Endodermal cell (in vitro differentiated cells): ENCODE data around the gene HECTD2. TPM values are rescaled to one million over a fixed set of nuclear protein-coding genes. Genes with fewer than 3 reads are reported as not detected.

ENCODE experiments used
- DNase-seq: peaks from one replicate; pipeline ENCODE4 v3.0.0-alpha.2; 2017
- H3K27ac ChIP-seq: 2 replicates; pipeline ENCODE4 v1.5.1; 2013; ENCODE audit warnings: mild to moderate bottlenecking, low read depth, low read length, moderate library complexity
- H3K27me3 ChIP-seq: 2 replicates; pipeline ENCODE4 v1.6.1; 2013; ENCODE audit warnings: mild to moderate bottlenecking, low read length, moderate library complexity; ENCODE audit not compliant: insufficient read depth, control insufficient read depth, poor library complexity, severe bottlenecking
- H3K36me3 ChIP-seq: 2 replicates; pipeline ENCODE4 v1.7.0; 2013; ENCODE audit warnings: mild to moderate bottlenecking, low read length, moderate library complexity; ENCODE audit not compliant: control insufficient read depth, insufficient read depth
- H3K4me1 ChIP-seq: one replicate; pipeline ENCODE4 v1.7.0; 2013; ENCODE audit warnings: low read length; ENCODE audit not compliant: control insufficient read depth, insufficient read depth
- H3K4me3 ChIP-seq: 2 replicates; pipeline ENCODE4 v1.5.1; 2013; ENCODE audit warnings: mild to moderate bottlenecking, low read length, moderate library complexity
- H3K9ac ChIP-seq: 2 replicates; pipeline ENCODE4 v1.6.1; 2013; ENCODE audit warnings: mild to moderate bottlenecking, low read length, moderate library complexity; ENCODE audit not compliant: poor library complexity, severe bottlenecking; ENCODE audit errors: extremely low read depth
- H3K9me3 ChIP-seq: 2 replicates; pipeline ENCODE4 v1.6.1; 2013; ENCODE audit warnings: mild to moderate bottlenecking, low read length, moderate library complexity; ENCODE audit not compliant: control insufficient read depth
- H3K27ac Mint-ChIP-seq: 2 replicates; pipeline ENCODE4 v1.8.0; 2020; ENCODE audit warnings: mixed read lengths
- H3K27me3 Mint-ChIP-seq: 2 replicates; pipeline ENCODE4 v1.8.0; 2021; ENCODE audit warnings: mild to moderate bottlenecking, mixed read lengths; ENCODE audit not compliant: insufficient read depth
- H3K36me3 Mint-ChIP-seq: 2 replicates; pipeline ENCODE4 v1.8.0; 2020; ENCODE audit warnings: low read depth, mixed read lengths
- H3K4me1 Mint-ChIP-seq: 2 replicates; pipeline ENCODE4 v1.8.0; 2020; ENCODE audit warnings: mixed read lengths
- H3K4me3 Mint-ChIP-seq: 2 replicates; pipeline ENCODE4 v1.8.0; 2020; ENCODE audit warnings: mild to moderate bottlenecking, moderate library complexity, mixed read lengths
- H3K9me3 Mint-ChIP-seq: 2 replicates; pipeline ENCODE4 v1.8.0; 2020; ENCODE audit warnings: mild to moderate bottlenecking, mixed read lengths
- CTCF ChIP-seq: fragments of 200-600 bp; sonication (generic); conservative IDR thresholded peaks from 2 replicates; pipeline ENCODE4 v1.5.0; 2021; ENCODE audit warnings: antibody characterized with exemption, mild to moderate bottlenecking
- WGBS, 2 experiments: methylation state at CpG; one replicate each; pipeline versions ENCODE4 v1.1.5 to v1.1.7; 2013; ENCODE audit warnings: missing lambda C conversion rate in 2 of 2, mixed read lengths in 1 of 2; ENCODE audit not compliant: insufficient coverage in 1 of 2, insufficient read length in 1 of 2; 5-methylcytosine and 5-hydroxymethylcytosine counted together
- total RNA-seq, 2 donors: library from RNA; stranded (reverse); fragmentation: NEBNext Ultra II Directional in 1 of 2; extraction: Animal tissue kit (Norgen Biotek cat#: 25700) in 1 of 2; gene quantifications; 2 replicates in 1 of 2; 3 replicates in 1 of 2; pipeline ENCODE4 v1.2.1, GENCODE V29; 2021

The HECTD2 gene
- total RNA-seq, 2 donors from 2014 or later, result 8.8 to 13.4 TPM

- peak; percentile 67 for TF ChIP-seq CTCF
- no peaks in the 10 kb centered on the region for H3K4me1 Mint-ChIP-seq
- Histone ChIP-seq H3K27me3 (no peaks in the 10 kb centered on the region), H3K9ac (no peak overlapping the region), H3K4me3 (no peak overlapping the region), H3K36me3 (no peaks in the 10 kb centered on the region), H3K4me1 (no peaks in the 10 kb centered on the region), H3K9me3 (no peaks in the 10 kb centered on the region), H3K27ac (no peak overlapping the region)
- H3K9me3 Mint-ChIP-seq, result no peaks in the 10 kb centered on the region
- DNase-seq, result peak; percentile 65
- 92 to 93% methylated on average over 7 to 11 of the region's 11 CpGs for WGBS, 2 experiments
- no peaks in the 10 kb centered on the region for H3K36me3 Mint-ChIP-seq
- H3K27ac Mint-ChIP-seq, result no peak overlapping the region
- H3K27me3 Mint-ChIP-seq, result peaks cover 2% of the 10 kb centered on the region
- H3K4me3 Mint-ChIP-seq, result no peak overlapping the region
Observed at GRCh38 chr10:91552274-91553095, 142.3 kb downstream of the HECTD2 start.

GRCh38 chr10:91555455-91555854 lies 145.3 kb downstream of the HECTD2 start:
- no peak for DNase-seq
- Histone ChIP-seq H3K4me1 (no peaks in the 10 kb centered on the region), H3K27ac (no peak overlapping the region), H3K9ac (no peak overlapping the region), H3K27me3 (no peaks in the 10 kb centered on the region), H3K36me3 (no peaks in the 10 kb centered on the region), H3K9me3 (no peaks in the 10 kb centered on the region), H3K4me3 (no peak overlapping the region)
- no peaks in the 10 kb centered on the region for H3K36me3 Mint-ChIP-seq
- H3K27ac Mint-ChIP-seq, result no peak overlapping the region
- no peaks in the 10 kb centered on the region for H3K4me1 Mint-ChIP-seq
- peaks cover 2% of the 10 kb centered on the region for H3K27me3 Mint-ChIP-seq
- H3K4me3 Mint-ChIP-seq, result no peak overlapping the region
- TF ChIP-seq CTCF, result no peak
- no peaks in the 10 kb centered on the region for H3K9me3 Mint-ChIP-seq

- Histone ChIP-seq H3K27ac (no peak overlapping the region), H3K9ac (no peak overlapping the region), H3K4me1 (no peaks in the 10 kb centered on the region), H3K27me3 (no peaks in the 10 kb centered on the region), H3K4me3 (no peak overlapping the region), H3K36me3 (no peaks in the 10 kb centered on the region), H3K9me3 (no peaks in the 10 kb centered on the region)
- no peak overlapping the region for H3K4me3 Mint-ChIP-seq
- H3K27ac Mint-ChIP-seq, result no peak overlapping the region
- no peaks in the 10 kb centered on the region for H3K4me1 Mint-ChIP-seq
- no peaks in the 10 kb centered on the region for H3K36me3 Mint-ChIP-seq
- no peak for DNase-seq
- peaks cover 14% of the 10 kb centered on the region for H3K9me3 Mint-ChIP-seq
- 91 to 94% methylated on average over 8 to 12 of the region's 12 CpGs for WGBS, 2 experiments
- H3K27me3 Mint-ChIP-seq, result no peaks in the 10 kb centered on the region
- no peak for TF ChIP-seq CTCF
Observed at GRCh38 chr10:91556691-91557566, 146.8 kb downstream of the HECTD2 start.
